Measurements from ENCODE around the gene CAB39.
"Not testable (repeated sequence)": the region's sequence is repeated elsewhere in the genome, so short reads cannot be mapped to it uniquely, and the experiment has no call there.

Gene CAB39

GRCh38 chr2:230695551-230695950 is 17.1 kb upstream of the CAB39 start:
- TF ChIP-seq, protein P1, sequence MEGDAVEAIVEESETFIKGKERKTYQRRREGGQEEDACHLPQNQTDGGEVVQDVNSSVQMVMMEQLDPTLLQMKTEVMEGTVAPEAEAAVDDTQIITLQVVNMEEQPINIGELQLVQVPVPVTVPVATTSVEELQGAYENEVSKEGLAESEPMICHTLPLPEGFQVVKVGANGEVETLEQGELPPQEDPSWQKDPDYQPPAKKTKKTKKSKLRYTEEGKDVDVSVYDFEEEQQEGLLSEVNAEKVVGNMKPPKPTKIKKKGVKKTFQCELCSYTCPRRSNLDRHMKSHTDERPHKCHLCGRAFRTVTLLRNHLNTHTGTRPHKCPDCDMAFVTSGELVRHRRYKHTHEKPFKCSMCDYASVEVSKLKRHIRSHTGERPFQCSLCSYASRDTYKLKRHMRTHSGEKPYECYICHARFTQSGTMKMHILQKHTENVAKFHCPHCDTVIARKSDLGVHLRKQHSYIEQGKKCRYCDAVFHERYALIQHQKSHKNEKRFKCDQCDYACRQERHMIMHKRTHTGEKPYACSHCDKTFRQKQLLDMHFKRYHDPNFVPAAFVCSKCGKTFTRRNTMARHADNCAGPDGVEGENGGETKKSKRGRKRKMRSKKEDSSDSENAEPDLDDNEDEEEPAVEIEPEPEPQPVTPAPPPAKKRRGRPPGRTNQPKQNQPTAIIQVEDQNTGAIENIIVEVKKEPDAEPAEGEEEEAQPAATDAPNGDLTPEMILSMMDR (IDR thresholded peaks at IDR 0.05; ENCODE audit: borderline replicate concordance, control extremely low read depth, extremely low read depth, insufficient read depth, missing control alignments) = no peak
- DNase-seq (ENCODE audit: low spot score) = no peak
- in situ Hi-C loops (cut with MboI; ENCODE audit: low sequenced_read_pairs, unreplicated experiment) = no loop called here

GRCh38 chr2:230696670-230697069 is 16.0 kb upstream of the CAB39 start:
- no peak for DNase-seq (ENCODE audit: low spot score)
- TF ChIP-seq, protein P1 (IDR thresholded peaks at IDR 0.05; ENCODE audit: borderline replicate concordance, control extremely low read depth, extremely low read depth, insufficient read depth, missing control alignments) = no peak
- in situ Hi-C loops (cut with MboI; ENCODE audit: low sequenced_read_pairs, unreplicated experiment) = no loop called here

- DNase-seq (ENCODE audit: low spot score) = no peak
- TF ChIP-seq, protein P1 (IDR thresholded peaks at IDR 0.05; ENCODE audit: borderline replicate concordance, control extremely low read depth, extremely low read depth, insufficient read depth, missing control alignments) = no peak
- in situ Hi-C loops (cut with MboI; ENCODE audit: low sequenced_read_pairs, unreplicated experiment) = no loop called here
These were observed 15.0 kb upstream of the CAB39 start for GRCh38 chr2:230697676-230698075.

GRCh38 chr2:230698753-230699152 is 13.9 kb upstream of the CAB39 start:
- DNase-seq (ENCODE audit: low spot score); in situ Hi-C loops (cut with MboI; ENCODE audit: low sequenced_read_pairs, unreplicated experiment): not testable (repeated sequence)

GRCh38 chr2:230700447-230700846 is 12.2 kb upstream of the CAB39 start:
- TF ChIP-seq, protein P1 (IDR thresholded peaks at IDR 0.05; ENCODE audit: borderline replicate concordance, control extremely low read depth, extremely low read depth, insufficient read depth, missing control alignments) = no peak
- DNase-seq (ENCODE audit: low spot score) = no peak
- in situ Hi-C loops (cut with MboI; ENCODE audit: low sequenced_read_pairs, unreplicated experiment) = no loop called here

DNA sequence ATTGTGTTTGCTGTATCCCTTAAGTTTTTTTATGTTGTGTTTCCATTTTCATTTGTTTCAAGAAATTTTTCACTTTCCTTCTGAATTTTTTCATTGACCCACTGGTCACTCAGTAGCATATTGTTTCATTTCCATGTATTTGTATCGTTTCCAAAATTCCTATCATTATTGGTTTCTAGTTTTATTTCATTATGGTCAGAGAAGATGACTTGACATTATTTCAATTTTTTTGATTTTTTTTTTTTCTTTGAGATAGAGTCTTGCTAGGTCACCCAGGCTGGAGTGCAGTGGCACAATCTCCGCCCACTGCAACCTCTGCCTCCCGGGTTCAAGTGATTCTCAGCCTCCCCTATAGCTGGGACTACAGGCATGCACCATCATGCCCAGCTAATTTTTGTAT is 11.3 kb upstream of the CAB39 start:
- in situ Hi-C loops (cut with MboI; ENCODE audit: low sequenced_read_pairs, unreplicated experiment) = no loop called here
- no peak for DNase-seq (ENCODE audit: low spot score)
- TF ChIP-seq, protein P1 (IDR thresholded peaks at IDR 0.05; ENCODE audit: borderline replicate concordance, control extremely low read depth, extremely low read depth, insufficient read depth, missing control alignments) = no peak

- in situ Hi-C loops (cut with MboI; ENCODE audit: low sequenced_read_pairs, unreplicated experiment) = not testable (repeated sequence)
These were observed 10.2 kb upstream of the CAB39 start for GRCh38 chr2:230702457-230702856.

GRCh38 chr2:230703514-230703913 is 9.1 kb upstream of the CAB39 start:
- in situ Hi-C loops (cut with MboI; ENCODE audit: low sequenced_read_pairs, unreplicated experiment) = no loop called here
- TF ChIP-seq, protein P1 (IDR thresholded peaks at IDR 0.05; ENCODE audit: borderline replicate concordance, control extremely low read depth, extremely low read depth, insufficient read depth, missing control alignments) = no peak
- no peak for DNase-seq (ENCODE audit: low spot score)

More at GRCh38 chr2:230702457-230702856, 10.2 kb upstream of the CAB39 start:
- not testable (repeated sequence) for DNase-seq (ENCODE audit: low spot score)
